H9 (cell line): ENCODE data around the gene AP2M1. TPM values are rescaled to one million over a fixed set of nuclear protein-coding genes. Genes with fewer than 3 reads are reported as not detected.

Source experiments
- DNase-seq: peaks from one replicate; pipeline ENCODE4 v3.0.0-alpha.2; 2017
- H2AFZ ChIP-seq: one replicate; pipeline ENCODE4 v1.6.1; 2013; ENCODE audit warnings: mild to moderate bottlenecking, low read length, control low read depth, moderate library complexity
- H2AK5ac ChIP-seq: 2 replicates; pipeline ENCODE4 v1.6.1; 2013; ENCODE audit warnings: low read length, control low read depth, mixed read lengths; ENCODE audit not compliant: insufficient read length
- H2BK120ac ChIP-seq: one replicate; pipeline ENCODE4 v1.6.1; 2013; ENCODE audit warnings: low read depth, mild to moderate bottlenecking, low read length, control low read depth, inconsistent platforms; ENCODE audit not compliant: poor library complexity, severe bottlenecking
- H2BK12ac ChIP-seq: 2 replicates; pipeline ENCODE4 v1.6.1; 2013; ENCODE audit warnings: low read length, control low read depth, mixed read lengths, low read depth; ENCODE audit not compliant: insufficient read length
- H2BK15ac ChIP-seq: 2 replicates; pipeline ENCODE4 v1.6.1; 2013; ENCODE audit warnings: low read depth, low read length, control low read depth
- H2BK20ac ChIP-seq: one replicate; pipeline ENCODE4 v1.6.1; 2013; ENCODE audit warnings: low read depth, mild to moderate bottlenecking, low read length, control low read depth, inconsistent platforms; ENCODE audit not compliant: poor library complexity, severe bottlenecking
- H2BK5ac ChIP-seq: 2 replicates; pipeline ENCODE4 v1.6.1; 2013; ENCODE audit warnings: low read length, control low read depth, mixed read lengths; ENCODE audit not compliant: insufficient read length
- H3K14ac ChIP-seq: 2 replicates; pipeline ENCODE4 v1.6.1; 2013; ENCODE audit warnings: low read length, control low read depth; ENCODE audit not compliant: insufficient read depth
- H3K18ac ChIP-seq: 2 replicates; pipeline ENCODE4 v1.6.1; 2013; ENCODE audit warnings: low read depth, mild to moderate bottlenecking, mixed read lengths, low read length, control low read depth; ENCODE audit not compliant: insufficient read length
- H3K23ac ChIP-seq: 2 replicates; pipeline ENCODE4 v1.6.1; 2013; ENCODE audit warnings: low read length, control low read depth, mixed read lengths, low read depth; ENCODE audit not compliant: insufficient read length
- H3K23me2 ChIP-seq: 2 replicates; pipeline ENCODE4 v1.6.1; 2013; ENCODE audit warnings: low read depth, mild to moderate bottlenecking, mixed read lengths, low read length, control low read depth; ENCODE audit not compliant: insufficient read length, poor library complexity, severe bottlenecking
- H3K27ac ChIP-seq: 2 replicates; pipeline ENCODE4 v1.5.1; 2013; ENCODE audit warnings: low read length, control low read depth, mixed read lengths, low read depth; ENCODE audit not compliant: insufficient read length
- H3K27me3 ChIP-seq: 2 replicates; pipeline ENCODE4 v1.6.1; 2013; ENCODE audit warnings: low read length, control low read depth, inconsistent platforms; ENCODE audit not compliant: insufficient read depth
- H3K4ac ChIP-seq: 2 replicates; pipeline ENCODE4 v1.6.1; 2013; ENCODE audit warnings: low read depth, mild to moderate bottlenecking, control low read depth, inconsistent platforms, low read length, moderate library complexity
- H3K4me1 ChIP-seq: 2 replicates; pipeline ENCODE4 v1.6.1; 2013; ENCODE audit warnings: low read length, control low read depth, inconsistent platforms; ENCODE audit not compliant: insufficient read depth
- H3K4me2 ChIP-seq: 2 replicates; pipeline ENCODE4 v1.6.1; 2013; ENCODE audit warnings: low read length, control low read depth, mixed read lengths; ENCODE audit not compliant: insufficient read length, insufficient read depth
- H3K56ac ChIP-seq: 2 replicates; pipeline ENCODE4 v1.6.1; 2013; ENCODE audit warnings: low read depth, mild to moderate bottlenecking, mixed read lengths, low read length, control low read depth; ENCODE audit not compliant: insufficient read length
- H3K79me1 ChIP-seq: 2 replicates; pipeline ENCODE4 v1.6.1; 2013; ENCODE audit warnings: low read depth, mild to moderate bottlenecking, moderate library complexity, low read length, control low read depth, inconsistent platforms; ENCODE audit not compliant: insufficient read depth, poor library complexity, severe bottlenecking
- H3K79me2 ChIP-seq: 2 replicates; pipeline ENCODE4 v1.6.1; 2013; ENCODE audit warnings: low read length, control low read depth, inconsistent platforms; ENCODE audit not compliant: insufficient read depth
- H3K9ac ChIP-seq: 2 replicates; pipeline ENCODE4 v1.6.1; 2013; ENCODE audit warnings: low read length, control low read depth, mixed read lengths; ENCODE audit not compliant: insufficient read length; ENCODE audit errors: extremely low read depth
- H3K9me3 ChIP-seq: one replicate; pipeline ENCODE4 v1.6.1; 2013; ENCODE audit warnings: low read depth, low read length, inconsistent platforms; ENCODE audit not compliant: control insufficient read depth
- H3T11ph ChIP-seq: one replicate; pipeline ENCODE4 v1.6.1; 2013; ENCODE audit warnings: mild to moderate bottlenecking, low read length, control low read depth, inconsistent platforms
- H4K20me1 ChIP-seq: one replicate; pipeline ENCODE4 v1.6.1; 2013; ENCODE audit not compliant: control insufficient read depth, insufficient read length, insufficient read depth
- H4K5ac ChIP-seq: 2 replicates; pipeline ENCODE4 v1.6.1; 2013; ENCODE audit warnings: low read depth, mild to moderate bottlenecking, mixed read lengths, low read length, control low read depth; ENCODE audit not compliant: insufficient read length
- H4K8ac ChIP-seq: replicated peaks from 2 replicates; pipeline ENCODE4 v1.6.1; 2013; ENCODE audit warnings: low read length, control low read depth, mixed read lengths, low read depth; ENCODE audit not compliant: insufficient read length
- H4K91ac ChIP-seq: 2 replicates; pipeline ENCODE4 v1.6.1; 2013; ENCODE audit warnings: low read depth, mild to moderate bottlenecking, moderate library complexity, mixed read lengths, low read length, control low read depth; ENCODE audit not compliant: insufficient read length
- H3K27ac Mint-ChIP-seq, 3 experiments: 2 replicates in 2 of 3; 3 replicates in 1 of 3; pipeline ENCODE4 v1.8.0; 2020 to 2021; ENCODE audit warnings: mixed read lengths in 3 of 3, mild to moderate bottlenecking in 1 of 3, moderate library complexity in 1 of 3
- H3K27me3 Mint-ChIP-seq: 2 replicates; pipeline ENCODE4 v1.8.0; 2021; ENCODE audit warnings: low read depth, mild to moderate bottlenecking, moderate library complexity, mixed read lengths
- H3K36me3 Mint-ChIP-seq, 3 experiments: 2 replicates in 2 of 3; 3 replicates in 1 of 3; pipeline ENCODE4 v1.8.0; 2020 to 2021; ENCODE audit warnings: low read depth in 3 of 3, mixed read lengths in 3 of 3; ENCODE audit not compliant: insufficient read depth in 1 of 3
- H3K4me1 Mint-ChIP-seq, 2 experiments: 2 replicates each; pipeline ENCODE4 v1.8.0; 2020; ENCODE audit warnings: mixed read lengths in 2 of 2
- H3K4me3 Mint-ChIP-seq, 2 experiments: 2 replicates in 1 of 2; 3 replicates in 1 of 2; pipeline ENCODE4 v1.8.0; 2020 to 2021; ENCODE audit warnings: mild to moderate bottlenecking in 2 of 2, mixed read lengths in 2 of 2, moderate library complexity in 1 of 2
- H3K9me3 Mint-ChIP-seq, 2 experiments: 2 replicates in 1 of 2; 3 replicates in 1 of 2; pipeline ENCODE4 v1.8.0; 2020; ENCODE audit warnings: mild to moderate bottlenecking in 2 of 2, mixed read lengths in 2 of 2, moderate library complexity in 1 of 2
- CTCF ChIP-seq: fragments of 200-600 bp; sonication (generic); conservative IDR thresholded peaks from 3 replicates; pipeline ENCODE4 v1.8.0; 2021; ENCODE audit warnings: antibody characterized with exemption, mild to moderate bottlenecking
- WGBS: extraction: QIAGEN DNeasy Blood & Tissue Kit; methylation state at CpG from one replicate; pipeline ENCODE4 v1.1.7; 2013; ENCODE audit warnings: missing lambda C conversion rate, low lambda C conversion rate, mixed read lengths; ENCODE audit not compliant: insufficient read length; ENCODE audit errors: extremely low coverage; 5-methylcytosine and 5-hydroxymethylcytosine counted together
- total RNA-seq: library from RNA; stranded (reverse); gene quantifications from 2 replicates; pipeline ENCODE4 v1.2.1, GENCODE V29; 2021

Gene AP2M1
- total RNA-seq, 1 experiment from 2014 or later = 443 TPM

- Mint-ChIP-seq H3K4me1 (peaks cover 25 to 29% of the 10 kb centered on the region in 2 experiments), H3K4me3 (peak overlapping the region; percentile 98 to 99), H3K9me3 (no peaks in the 10 kb centered on the region; a peak in 1 of 5 replicates), H3K27me3 (peaks cover 1% of the 10 kb centered on the region; the same call in 1 of the 2 replicates), H3K36me3 (peaks cover 62 to 80% (median 72%) of the 10 kb centered on the region in 3 experiments), H3K27ac (peak overlapping the region; percentile 98 to 99 (median 99))
- no peak overlapping the region for H2BK12ac ChIP-seq
- no peak overlapping the region for H2AFZ ChIP-seq
- H3K27ac ChIP-seq = peak overlapping the region; percentile 80
- no peaks in the 10 kb centered on the region for H4K20me1 ChIP-seq
- peaks cover 5% of the 10 kb centered on the region; the same call in 1 of the 2 replicates for H3K79me2 ChIP-seq
- H3K23ac ChIP-seq = no peak overlapping the region
- H3K9ac ChIP-seq = peak overlapping the region; percentile 67
- no peaks in the 10 kb centered on the region for H3K9me3 ChIP-seq
- no peak overlapping the region for H3K18ac ChIP-seq
- H3K4me1 ChIP-seq = no peaks in the 10 kb centered on the region
- TF ChIP-seq CTCF = no peak
- H3K56ac ChIP-seq = no peak overlapping the region
- no CpG with 5 or more reads among the region's 18 CpGs for WGBS
- no peak overlapping the region for H2AK5ac ChIP-seq
- H2BK15ac ChIP-seq = no peak overlapping the region
- H3T11ph ChIP-seq = no peak overlapping the region
- peak overlapping the region; percentile 96 for H3K4me2 ChIP-seq
- H2BK120ac ChIP-seq = no peak overlapping the region
- H2BK20ac ChIP-seq = no peak overlapping the region
- H4K5ac ChIP-seq = no peak overlapping the region
- H3K23me2 ChIP-seq = peaks cover 14% of the 10 kb centered on the region
- no peak overlapping the region for H3K14ac ChIP-seq
- peaks cover 5% of the 10 kb centered on the region for H3K79me1 ChIP-seq
- DNase-seq = no peak
- no peak overlapping the region for H3K4ac ChIP-seq
- H2BK5ac ChIP-seq = no peak overlapping the region
- H4K8ac ChIP-seq = no peak overlapping the region
- H3K27me3 ChIP-seq = no peaks in the 10 kb centered on the region
- no peak overlapping the region for H4K91ac ChIP-seq
Observed at GRCh38 chr3:184184546-184185230, 10.0 kb downstream of the AP2M1 start.
